Gastrocnemius medialis (tissue), 4 donors: ENCODE measurements around the gene UBE2G2.

ENCODE experiments used
- POLR2A ChIP-seq, 2 donors: fragments of 450-650 bp; IDR thresholded peaks; one replicate each; pipeline ENCODE4 v1.6.1; 2017; ENCODE audit warnings: antibody characterized with exemption in 2 of 2, mild to moderate bottlenecking in 2 of 2, moderate library complexity in 2 of 2
- TF ChIP-seq, protein P1 (sequence below), 5 experiments: fragments of 450-650 bp in 3 of 5; fragments of 200-600 bp in 2 of 5; sonication (generic) in 2 of 5; IDR thresholded peaks in 4 of 5; conservative IDR thresholded peaks in 1 of 5; 1 replicate in 4 of 5; 2 replicates in 1 of 5; pipeline ENCODE4 v1.5.1; 2016 to 2019; ENCODE audit warnings: antibody characterized with exemption in 5 of 5, mild to moderate bottlenecking in 3 of 5, moderate library complexity in 3 of 5

DNA sequence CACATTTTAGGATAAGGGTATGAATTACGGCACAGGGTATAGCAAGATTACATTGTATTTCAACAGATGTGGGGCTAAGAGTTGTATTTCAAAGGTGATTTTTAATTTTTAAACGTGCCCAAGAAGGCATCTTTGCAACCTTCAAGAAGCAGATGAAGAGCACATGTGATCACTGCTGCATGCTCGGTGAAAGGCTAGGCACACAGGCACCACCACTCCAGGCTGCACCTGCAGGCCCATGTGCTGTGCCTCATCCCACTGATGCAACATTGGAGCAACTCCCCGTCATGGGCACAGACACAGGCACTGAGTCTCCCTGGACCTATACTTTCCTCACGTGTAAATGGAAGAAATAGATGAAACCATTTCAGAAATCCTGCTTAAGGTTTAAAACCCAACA, 23.5 kb downstream of the UBE2G2 start:
- TF ChIP-seq, protein P1, sequence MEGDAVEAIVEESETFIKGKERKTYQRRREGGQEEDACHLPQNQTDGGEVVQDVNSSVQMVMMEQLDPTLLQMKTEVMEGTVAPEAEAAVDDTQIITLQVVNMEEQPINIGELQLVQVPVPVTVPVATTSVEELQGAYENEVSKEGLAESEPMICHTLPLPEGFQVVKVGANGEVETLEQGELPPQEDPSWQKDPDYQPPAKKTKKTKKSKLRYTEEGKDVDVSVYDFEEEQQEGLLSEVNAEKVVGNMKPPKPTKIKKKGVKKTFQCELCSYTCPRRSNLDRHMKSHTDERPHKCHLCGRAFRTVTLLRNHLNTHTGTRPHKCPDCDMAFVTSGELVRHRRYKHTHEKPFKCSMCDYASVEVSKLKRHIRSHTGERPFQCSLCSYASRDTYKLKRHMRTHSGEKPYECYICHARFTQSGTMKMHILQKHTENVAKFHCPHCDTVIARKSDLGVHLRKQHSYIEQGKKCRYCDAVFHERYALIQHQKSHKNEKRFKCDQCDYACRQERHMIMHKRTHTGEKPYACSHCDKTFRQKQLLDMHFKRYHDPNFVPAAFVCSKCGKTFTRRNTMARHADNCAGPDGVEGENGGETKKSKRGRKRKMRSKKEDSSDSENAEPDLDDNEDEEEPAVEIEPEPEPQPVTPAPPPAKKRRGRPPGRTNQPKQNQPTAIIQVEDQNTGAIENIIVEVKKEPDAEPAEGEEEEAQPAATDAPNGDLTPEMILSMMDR (IDR thresholded peaks at IDR 0.05 in 4 of 5, conservative IDR thresholded peaks at IDR 0.05 in 1 of 5), result no peak
- TF ChIP-seq POLR2A (IDR thresholded peaks at IDR 0.05), result no peak
